Measurements from ENCODE around the gene CALCR.

- TF ChIP-seq ZNF121 (tag by site-specific recombination; IDR thresholded peaks at IDR 0.05) (no peak), ZNF449 (tag by site-specific recombination; IDR thresholded peaks at IDR 0.05) (no peak), CTCF (tag by site-specific recombination; IDR thresholded peaks at IDR 0.05) (no peak), ZNF561 (tag by site-specific recombination; IDR thresholded peaks at IDR 0.05; ENCODE audit: borderline replicate concordance) (no peak), ZNF404 (tag by site-specific recombination; IDR thresholded peaks at IDR 0.05) (no peak), ZNF24 (tag by site-specific recombination; IDR thresholded peaks at IDR 0.05) (no peak), ZNF280C (tag by site-specific recombination; IDR thresholded peaks at IDR 0.05) (no peak), GLIS1 (tag by site-specific recombination; IDR thresholded peaks at IDR 0.05) (no peak), ZNF544 (tag by site-specific recombination; IDR thresholded peaks at IDR 0.05) (no peak)
These were observed 49.3 kb upstream of the CALCR start for GRCh38 chr7:93623816-93624215.

Measured in HEK293 (cell line).